Upper lobe of right lung (tissue), 1 donor: ENCODE measurements around the gene OLA1. TPM values are rescaled to one million over a fixed set of nuclear protein-coding genes. Genes with fewer than 3 reads are reported as not detected.

Experiments
- ATAC-seq: fragments of 200-7000 bp; cut with Tn5 transposase; one replicate; pipeline ENCODE4 v1.9.1; 2020; ENCODE audit warnings: mild to moderate bottlenecking, moderate library complexity
- DNase-seq: peaks from one replicate; pipeline ENCODE4 v3.0.0-alpha.2; 2020
- H3K27ac ChIP-seq: fragments of 200-600 bp; one replicate; pipeline ENCODE4 v1.8.0; 2022
- H3K27me3 ChIP-seq: fragments of 200-600 bp; one replicate; pipeline ENCODE4 v1.8.0; 2022; ENCODE audit warnings: mild to moderate bottlenecking
- H3K36me3 ChIP-seq: fragments of 200-600 bp; one replicate; pipeline ENCODE4 v1.8.0; 2022
- H3K4me1 ChIP-seq: fragments of 200-600 bp; one replicate; pipeline ENCODE4 v1.8.0; 2022
- H3K4me3 ChIP-seq: fragments of 200-600 bp; one replicate; pipeline ENCODE4 v1.8.0; 2022; ENCODE audit warnings: mild to moderate bottlenecking
- H3K9me3 ChIP-seq: fragments of 200-600 bp; one replicate; pipeline ENCODE4 v1.8.0; 2022
- CTCF ChIP-seq: fragments of 200-600 bp; IDR thresholded peaks from one replicate; pipeline ENCODE4 v1.8.0; 2022; ENCODE audit warnings: antibody characterized with exemption
- intact Hi-C: fragments of 100-400 bp; cut with DNase I; formaldehyde crosslinking; loops from one replicate; pipeline ENCODE4 v1.11.0; 2022
- total RNA-seq: library from RNA; stranded (reverse); fragmentation: NEBNext Ultra II Directional; extraction: Animal tissue kit (Norgen Biotek cat#: 25700); gene quantifications from one replicate; pipeline ENCODE4 v1.2.1, GENCODE V29; 2021
- donor health status: DM: no; HTN: yes; CAD: no; lungs with severe emphysema.

Gene OLA1
- total RNA-seq, 1 donor from 2014 or later, result 50.2 TPM

DNA sequence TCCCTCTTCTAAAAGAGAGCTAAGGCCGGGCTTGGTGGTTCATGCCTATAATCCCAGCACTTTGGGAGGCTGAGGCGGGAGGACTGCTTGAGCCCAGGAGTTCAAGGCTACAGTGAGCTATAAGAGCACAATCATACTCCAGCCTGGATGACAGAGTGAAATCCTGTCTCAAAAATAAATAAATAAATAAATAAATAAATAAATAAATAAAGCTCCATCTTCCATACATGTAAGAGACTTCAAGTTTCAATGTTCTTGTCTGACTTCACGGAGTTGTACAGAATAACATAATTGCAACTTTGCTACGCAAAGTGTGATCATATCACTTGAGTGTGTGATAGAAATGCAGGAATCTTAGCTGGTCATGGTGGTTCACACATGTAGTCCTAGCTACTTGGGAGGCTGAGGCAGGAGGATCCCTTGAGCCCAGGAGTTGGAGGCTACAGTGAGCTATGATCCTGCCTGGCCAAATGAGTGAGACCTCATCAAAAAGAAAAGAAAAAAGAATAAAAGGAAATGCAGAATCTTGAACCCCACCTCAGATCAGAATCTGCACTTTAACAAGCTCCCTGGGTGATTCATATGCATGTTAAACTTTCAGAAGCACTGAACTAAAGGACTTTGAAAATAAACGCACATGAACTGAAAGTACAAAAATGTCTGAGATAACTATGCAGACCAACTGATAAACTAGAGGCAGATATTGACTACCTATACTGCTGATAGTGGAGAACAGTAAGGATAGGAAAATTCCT is 159.4 kb downstream of the OLA1 start:
- DNase-seq, result no peak
- H3K36me3 ChIP-seq, result no peaks in the 10 kb centered on the region
- H3K4me3 ChIP-seq, result no peak overlapping the region
- H3K4me1 ChIP-seq, result no peaks in the 10 kb centered on the region
- intact Hi-C loops, result no loop called here
- no peaks in the 10 kb centered on the region for H3K27me3 ChIP-seq
- H3K27ac ChIP-seq, result no peak overlapping the region
- ATAC-seq, result no peak
- H3K9me3 ChIP-seq, result no peaks in the 10 kb centered on the region
- TF ChIP-seq CTCF, result no peak

GRCh38 chr2:174086708-174087107 is 161.6 kb downstream of the OLA1 start:
- ATAC-seq (no peak), DNase-seq (no peak)
- H3K36me3 ChIP-seq, result no peaks in the 10 kb centered on the region
- no peak overlapping the region for H3K27ac ChIP-seq
- H3K4me3 ChIP-seq, result no peak overlapping the region
- no peak for TF ChIP-seq CTCF
- no peaks in the 10 kb centered on the region for H3K4me1 ChIP-seq
- no peaks in the 10 kb centered on the region for H3K9me3 ChIP-seq
- H3K27me3 ChIP-seq, result no peaks in the 10 kb centered on the region
- intact Hi-C loops, result no loop called here

- Histone ChIP-seq H3K9me3 (no peaks in the 10 kb centered on the region), H3K4me3 (no peak overlapping the region), H3K27me3 (no peaks in the 10 kb centered on the region), H3K36me3 (no peaks in the 10 kb centered on the region), H3K4me1 (no peaks in the 10 kb centered on the region), H3K27ac (no peak overlapping the region)
- no peak for TF ChIP-seq CTCF
- no peak for ATAC-seq
- intact Hi-C loops, result no loop called here
- no peak for DNase-seq
Observed at GRCh38 chr2:174085781-174086180, 162.6 kb downstream of the OLA1 start.

GRCh38 chr2:174083843-174084458 is 164.4 kb downstream of the OLA1 start:
- intact Hi-C loops, result no loop called here
- Histone ChIP-seq H3K4me1 (no peaks in the 10 kb centered on the region), H3K27ac (no peak overlapping the region), H3K36me3 (no peaks in the 10 kb centered on the region), H3K27me3 (no peaks in the 10 kb centered on the region), H3K4me3 (no peak overlapping the region), H3K9me3 (no peaks in the 10 kb centered on the region)
- TF ChIP-seq CTCF, result no peak
- DNase-seq (no peak), ATAC-seq (no peak)

DNA sequence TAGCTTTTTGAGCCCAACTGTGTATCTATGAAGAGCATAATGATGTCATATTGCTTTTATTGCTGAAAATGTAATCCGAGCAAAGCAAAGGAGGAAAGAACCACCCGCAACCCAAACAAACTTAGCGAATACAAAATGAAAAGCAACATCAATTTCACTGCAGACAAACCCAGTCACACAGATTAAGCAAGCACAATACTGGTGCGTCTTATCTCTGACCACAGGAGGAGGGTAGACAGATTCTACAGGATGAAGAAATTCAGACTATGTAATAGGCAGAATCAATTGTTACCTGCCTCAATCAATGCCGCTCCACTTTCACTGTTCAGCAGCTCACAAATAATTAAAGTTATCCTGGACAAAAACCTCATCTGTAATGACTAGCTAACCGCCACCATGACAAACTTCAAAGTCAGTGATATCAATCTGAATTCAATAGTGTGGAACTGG is 167.6 kb downstream of the OLA1 start:
- no peaks in the 10 kb centered on the region for H3K9me3 ChIP-seq
- DNase-seq (no peak), ATAC-seq (no peak)
- no peaks in the 10 kb centered on the region for H3K27me3 ChIP-seq
- no peaks in the 10 kb centered on the region for H3K4me1 ChIP-seq
- no peak overlapping the region for H3K27ac ChIP-seq
- intact Hi-C loops, result no loop called here
- H3K36me3 ChIP-seq, result no peaks in the 10 kb centered on the region
- TF ChIP-seq CTCF, result no peak
- no peak overlapping the region for H3K4me3 ChIP-seq
